HepG2 (cell line): ENCODE results near the gene DNAJA1. TPM values are rescaled to one million over a fixed set of nuclear protein-coding genes. Genes with fewer than 3 reads are reported as not detected.
A peak's percentile ranks its signal among the peaks of the same experiment; 100 is the strongest.

ENCODE experiments used
- ATAC-seq: fragments of 200-7000 bp; cut with Tn5 transposase; 3 replicates; pipeline ENCODE4 v1.9.1; 2020; ENCODE audit warnings: mild to moderate bottlenecking, moderate library complexity
- BruUV-seq: library from RNA; stranded (reverse); fragments of 400-500 nt; replicated peaks from 2 replicates; lab custom pipeline; 2021; lab: Mats Ljungman, UMichigan
- CTCF ChIA-PET: fragments of 300-600 bp; formaldehyde crosslinking; extraction: SDS; loops from one replicate; lab custom pipeline; 2021; ENCODE audit warnings: low total read pairs, inconsistent platforms, low intra/inter-chr PET ratio; lab: Yijun Ruan, JAX
- POLR2A ChIA-PET: fragments of 350-600 bp; sonication (Branson Sonifier 250); formaldehyde crosslinking; loops from one replicate; lab custom pipeline; 2020; ENCODE audit warnings: antibody characterized with exemption, inconsistent platforms; lab: Yijun Ruan, JAX
- DNase-seq: peaks from one replicate; pipeline ENCODE4 v3.0.0-alpha.2; 2015; ENCODE audit warnings: low spot score
- FAIRE-seq: peaks from 3 replicates; lab custom pipeline; 2011; peaks lifted over from hg19 to GRCh38; lab: Jason Lieb, UNC
- H2AFZ ChIP-seq: one replicate; pipeline ENCODE4 v1.6.1; 2011; ENCODE audit warnings: low read length, inconsistent platforms
- H3K27ac ChIP-seq: fragments of 300-600 bp; 3 replicates; pipeline ENCODE4 v1.8.0; 2011; ENCODE audit warnings: mixed run types, mild to moderate bottlenecking, mixed read lengths, low read length, inconsistent platforms; ENCODE audit not compliant: insufficient read depth; ENCODE audit errors: extremely low read length
- H3K27me3 ChIP-seq, 2 experiments: fragments of 200-600 bp in 1 of 2; 2 replicates in 1 of 2; 3 replicates in 1 of 2; pipeline versions ENCODE4 v1.6.0 to v1.8.0; 2011; ENCODE audit warnings: low read length in 2 of 2, mild to moderate bottlenecking in 2 of 2, moderate library complexity in 2 of 2, inconsistent platforms in 1 of 2; ENCODE audit not compliant: insufficient read depth in 2 of 2, control insufficient read depth in 1 of 2
- H3K36me3 ChIP-seq, 2 experiments: fragments of 200-600 bp in 1 of 2; replicated peaks in 1 of 2; 2 replicates in 1 of 2; 3 replicates in 1 of 2; pipeline versions ENCODE4 v1.5.1 to v1.8.0; 2011; ENCODE audit warnings: low read length in 2 of 2, inconsistent platforms in 1 of 2; ENCODE audit not compliant: insufficient read depth in 2 of 2, control insufficient read depth in 1 of 2
- H3K4me1 ChIP-seq: 2 replicates; pipeline ENCODE4 v1.5.1; 2012; ENCODE audit warnings: low read length, inconsistent platforms; ENCODE audit not compliant: insufficient read depth
- H3K4me2 ChIP-seq: 2 replicates; pipeline ENCODE4 v1.6.0; 2011; ENCODE audit warnings: low read depth, low read length, inconsistent platforms
- H3K4me3 ChIP-seq, 3 experiments: fragments of 200-600 bp in 1 of 3; sonication (generic), shearing (Covaris generic) in 1 of 3; replicated peaks in 1 of 3; 2 replicates each; pipeline ENCODE4 v1.5.1; 2011 to 2016; ENCODE audit warnings: low read length in 3 of 3, inconsistent platforms in 2 of 3, low read depth in 2 of 3, mild to moderate bottlenecking in 2 of 3, control low read depth in 1 of 3, mixed read lengths in 1 of 3; ENCODE audit not compliant: insufficient read depth in 1 of 3
- H3K79me2 ChIP-seq: one replicate; pipeline ENCODE4 v1.6.1; 2011; ENCODE audit warnings: low read length, inconsistent platforms; ENCODE audit not compliant: insufficient read depth
- H3K9ac ChIP-seq: 2 replicates; pipeline ENCODE4 v1.6.0; 2011; ENCODE audit warnings: mild to moderate bottlenecking, low read depth, low read length, inconsistent platforms; ENCODE audit not compliant: insufficient read depth
- H3K9me3 ChIP-seq: 2 replicates; pipeline ENCODE4 v1.5.1; 2012; ENCODE audit warnings: mild to moderate bottlenecking, low read length
- H4K20me1 ChIP-seq: 2 replicates; pipeline ENCODE4 v1.6.0; 2011; ENCODE audit warnings: inconsistent platforms, mild to moderate bottlenecking, low read length, moderate library complexity; ENCODE audit not compliant: insufficient read depth
- ATF1 ChIP-seq: IDR thresholded peaks from 2 replicates; pipeline ENCODE4 v1.6.1; 2016; ENCODE audit warnings: mild to moderate bottlenecking, control low read depth
- FOXA1 ChIP-seq, 2 experiments: fragments of 450-650 bp in 1 of 2; sonication (generic) in 1 of 2; formaldehyde crosslinking in 1 of 2; IDR thresholded peaks; 2 replicates each; pipeline versions ENCODE4 v1.4.0 to v1.6.1; 2016 to 2020; ENCODE audit warnings: missing genetic modification reagents in 1 of 2
- KLF12 ChIP-seq: sonication (generic); formaldehyde crosslinking; IDR thresholded peaks from 2 replicates; pipeline ENCODE4 v1.4.0; 2020; ENCODE audit warnings: missing genetic modification reagents, borderline replicate concordance
- MIER3 ChIP-seq: IDR thresholded peaks from 2 replicates; pipeline ENCODE4 v1.6.1; 2016; ENCODE audit warnings: missing compliant biosample characterization, borderline replicate concordance
- PRDM15 ChIP-seq: sonication (generic); formaldehyde crosslinking; IDR thresholded peaks from 2 replicates; pipeline ENCODE4 v1.4.0; 2020; ENCODE audit warnings: missing genetic modification reagents
- ZNF207 ChIP-seq: fragments of 450-650 bp; IDR thresholded peaks from 2 replicates; pipeline ENCODE4 v1.6.1; 2016; ENCODE audit warnings: antibody characterized with exemption, borderline replicate concordance
- ZNF225 ChIP-seq: sonication (generic); formaldehyde crosslinking; IDR thresholded peaks from 2 replicates; pipeline ENCODE4 v1.4.0; 2020; ENCODE audit warnings: mild to moderate bottlenecking, missing genetic modification reagents
- ZNF496 ChIP-seq: sonication (generic); formaldehyde crosslinking; IDR thresholded peaks from 2 replicates; pipeline ENCODE4 v1.8.1; 2023; ENCODE audit warnings: mild to moderate bottlenecking, moderate library complexity, missing genetic modification reagents; ENCODE audit not compliant: insufficient replicate concordance
- ZNF589 ChIP-seq: sonication (generic); formaldehyde crosslinking; conservative IDR thresholded peaks from 2 replicates; pipeline ENCODE4 v1.8.0; 2022; ENCODE audit warnings: mild to moderate bottlenecking, moderate library complexity, missing genetic modification reagents
- ZNF713 ChIP-seq: sonication (generic); formaldehyde crosslinking; IDR thresholded peaks from 2 replicates; pipeline ENCODE4 v1.4.0; 2020; ENCODE audit warnings: mild to moderate bottlenecking, missing genetic modification reagents
- WGBS: methylation state at CpG from one replicate; pipeline ENCODE4 v1.1.6; 2017; ENCODE audit warnings: low lambda C conversion rate; 5-methylcytosine and 5-hydroxymethylcytosine counted together
- in situ Hi-C: cut with HindIII; loops from 2 replicates; pipeline ENCODE4 v1.10.0; 2017; ENCODE audit warnings: low pct_unique_long_range_greater_than_20kb; ENCODE audit not compliant: extremely low pct_ligation_motif_present
- intact Hi-C: fragments of 100-400 bp; cut with micrococcal nuclease; formaldehyde crosslinking; loops from one replicate; pipeline ENCODE4 v1.10.0; 2022; ENCODE audit not compliant: unreplicated experiment
- polyA plus RNA-seq, 8 experiments: library from polyadenylated mRNA; depleted of rRNA in 3 of 8; stranded (reverse) in 7 of 8; unstranded in 1 of 8; fragments of >200 nt; fragmentation: Illumina TruSeq in 4 of 8; extraction: Trizol in 4 of 8; gene quantifications; 2 replicates each; pipeline versions ENCODE4 v1.2.1 to v1.2.3, GENCODE V29; 2011 to 2016; ENCODE audit warnings: low read depth in 4 of 8, missing spikeins in 1 of 8, mixed read lengths in 1 of 8; ENCODE audit not compliant: insufficient read depth in 1 of 8
- total RNA-seq, 5 experiments: library from RNA; depleted of rRNA; stranded (reverse); fragments of >200 nt; fragmentation: Illumina TruSeq; extraction: Trizol; gene quantifications; 2 replicates each; pipeline ENCODE4 v1.2.3, GENCODE V29; 2016; ENCODE audit warnings: low read depth in 1 of 5
- TF ChIP-seq, protein P1 (sequence below): sonication (generic); formaldehyde crosslinking; IDR thresholded peaks from 2 replicates; pipeline ENCODE4 v1.4.0; 2020; ENCODE audit warnings: missing genetic modification reagents, borderline replicate concordance
- TF ChIP-seq, protein P2 (sequence below), 2 experiments: sonication (generic) in 1 of 2; formaldehyde crosslinking in 1 of 2; IDR thresholded peaks; 2 replicates each; pipeline versions ENCODE4 v1.6.1 to v1.9.0; 2014 to 2022; ENCODE audit warnings: antibody characterized with exemption in 1 of 2, borderline replicate concordance in 1 of 2, inconsistent platforms in 1 of 2, low read depth in 1 of 2, missing genetic modification reagents in 1 of 2

The DNAJA1 gene
- total and polyA plus RNA-seq, 2 of the 13 experiments (the other 11 are each of a cell fraction or from before 2014, with no cell fraction given): 95.9 to 306 TPM

DNA sequence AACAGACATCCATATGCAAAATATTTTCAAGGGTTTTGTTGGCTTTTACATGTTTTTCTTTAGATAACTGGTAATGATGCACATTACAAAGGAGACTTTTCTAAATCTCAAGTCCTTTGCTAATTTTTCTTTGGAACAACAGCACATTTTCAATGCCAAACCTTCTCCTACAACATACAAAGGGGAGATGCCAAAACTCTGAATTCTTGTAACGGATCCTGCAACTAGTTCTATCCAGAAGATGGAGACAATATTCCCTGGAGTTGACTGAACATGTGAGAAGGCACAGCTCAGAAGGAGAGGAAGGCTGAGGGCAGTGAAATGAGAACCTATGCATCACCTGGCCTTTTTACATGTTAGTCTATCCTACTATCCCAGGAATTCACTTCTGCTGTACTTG lies 21.0 kb downstream of the DNAJA1 start:
- peaks cover 4 to 23% of the 10 kb centered on the region in 2 experiments for H3K36me3 ChIP-seq
- no peak overlapping the region for H3K4me2 ChIP-seq
- H3K27ac ChIP-seq: no peak overlapping the region
- no peaks in the 10 kb centered on the region for H3K27me3 ChIP-seq
- FAIRE-seq (no peak), DNase-seq (no peak), ATAC-seq (no peak)
- ChIA-PET CTCF (no interaction called here), POLR2A (interaction anchor here (3.9 kb wide), 1 partner anchor 21 kb away, joined by 36 read pairs; the partner anchor contains the start of gene DNAJA1)
- no peaks in the 10 kb centered on the region for H3K9me3 ChIP-seq
- H4K20me1 ChIP-seq: no peaks in the 10 kb centered on the region
- no peak overlapping the region for H3K9ac ChIP-seq
- 100% methylated on average over 1 of the region's 1 CpG for WGBS
- H3K4me1 ChIP-seq: peaks cover 49% of the 10 kb centered on the region
- TSS peak; percentile 23 for BruUV-seq
- no peaks in the 10 kb centered on the region for H3K79me2 ChIP-seq
- H2AFZ ChIP-seq: no peak overlapping the region
- no peak overlapping the region for H3K4me3 ChIP-seq
- intact Hi-C loops (no loop called here), in situ Hi-C loops (no loop called here)
- TF ChIP-seq, protein P1, sequence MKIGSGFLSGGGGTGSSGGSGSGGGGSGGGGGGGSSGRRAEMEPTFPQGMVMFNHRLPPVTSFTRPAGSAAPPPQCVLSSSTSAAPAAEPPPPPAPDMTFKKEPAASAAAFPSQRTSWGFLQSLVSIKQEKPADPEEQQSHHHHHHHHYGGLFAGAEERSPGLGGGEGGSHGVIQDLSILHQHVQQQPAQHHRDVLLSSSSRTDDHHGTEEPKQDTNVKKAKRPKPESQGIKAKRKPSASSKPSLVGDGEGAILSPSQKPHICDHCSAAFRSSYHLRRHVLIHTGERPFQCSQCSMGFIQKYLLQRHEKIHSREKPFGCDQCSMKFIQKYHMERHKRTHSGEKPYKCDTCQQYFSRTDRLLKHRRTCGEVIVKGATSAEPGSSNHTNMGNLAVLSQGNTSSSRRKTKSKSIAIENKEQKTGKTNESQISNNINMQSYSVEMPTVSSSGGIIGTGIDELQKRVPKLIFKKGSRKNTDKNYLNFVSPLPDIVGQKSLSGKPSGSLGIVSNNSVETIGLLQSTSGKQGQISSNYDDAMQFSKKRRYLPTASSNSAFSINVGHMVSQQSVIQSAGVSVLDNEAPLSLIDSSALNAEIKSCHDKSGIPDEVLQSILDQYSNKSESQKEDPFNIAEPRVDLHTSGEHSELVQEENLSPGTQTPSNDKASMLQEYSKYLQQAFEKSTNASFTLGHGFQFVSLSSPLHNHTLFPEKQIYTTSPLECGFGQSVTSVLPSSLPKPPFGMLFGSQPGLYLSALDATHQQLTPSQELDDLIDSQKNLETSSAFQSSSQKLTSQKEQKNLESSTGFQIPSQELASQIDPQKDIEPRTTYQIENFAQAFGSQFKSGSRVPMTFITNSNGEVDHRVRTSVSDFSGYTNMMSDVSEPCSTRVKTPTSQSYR: no peak
- TF ChIP-seq ZNF496 (CRISPR knock-in tag) (no peak), KLF12 (no peak), ZNF589 (CRISPR knock-in tag) (no peak), PRDM15 (no peak), ATF1 (CRISPR knock-in tag) (no peak), FOXA1 (IDR thresholded peaks at IDR 0.05) (no peak), FOXA1 (CRISPR knock-in tag; IDR thresholded peaks at IDR 0.05) (no peak), ZNF713 (CRISPR knock-in tag) (no peak), ZNF207 (no peak), ZNF225 (CRISPR knock-in tag) (no peak), MIER3 (CRISPR knock-in tag) (no peak)
- TF ChIP-seq, protein P2, sequence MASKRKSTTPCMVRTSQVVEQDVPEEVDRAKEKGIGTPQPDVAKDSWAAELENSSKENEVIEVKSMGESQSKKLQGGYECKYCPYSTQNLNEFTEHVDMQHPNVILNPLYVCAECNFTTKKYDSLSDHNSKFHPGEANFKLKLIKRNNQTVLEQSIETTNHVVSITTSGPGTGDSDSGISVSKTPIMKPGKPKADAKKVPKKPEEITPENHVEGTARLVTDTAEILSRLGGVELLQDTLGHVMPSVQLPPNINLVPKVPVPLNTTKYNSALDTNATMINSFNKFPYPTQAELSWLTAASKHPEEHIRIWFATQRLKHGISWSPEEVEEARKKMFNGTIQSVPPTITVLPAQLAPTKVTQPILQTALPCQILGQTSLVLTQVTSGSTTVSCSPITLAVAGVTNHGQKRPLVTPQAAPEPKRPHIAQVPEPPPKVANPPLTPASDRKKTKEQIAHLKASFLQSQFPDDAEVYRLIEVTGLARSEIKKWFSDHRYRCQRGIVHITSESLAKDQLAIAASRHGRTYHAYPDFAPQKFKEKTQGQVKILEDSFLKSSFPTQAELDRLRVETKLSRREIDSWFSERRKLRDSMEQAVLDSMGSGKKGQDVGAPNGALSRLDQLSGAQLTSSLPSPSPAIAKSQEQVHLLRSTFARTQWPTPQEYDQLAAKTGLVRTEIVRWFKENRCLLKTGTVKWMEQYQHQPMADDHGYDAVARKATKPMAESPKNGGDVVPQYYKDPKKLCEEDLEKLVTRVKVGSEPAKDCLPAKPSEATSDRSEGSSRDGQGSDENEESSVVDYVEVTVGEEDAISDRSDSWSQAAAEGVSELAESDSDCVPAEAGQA (IDR thresholded peaks at IDR 0.05; ENCODE audit: low read depth): no peak
- TF ChIP-seq, protein P2 (CRISPR knock-in tag; IDR thresholded peaks at IDR 0.05; ENCODE audit: borderline replicate concordance): no peak
